ENCODE measurements around the gene NXPH3. TPM values are rescaled to one million over a fixed set of nuclear protein-coding genes. Genes with fewer than 3 reads are reported as not detected.

The NXPH3 gene
- polyA plus RNA-seq, 1 of the 3 experiments (the other 2 are of a cell fraction) = 0.30 TPM

DNA sequence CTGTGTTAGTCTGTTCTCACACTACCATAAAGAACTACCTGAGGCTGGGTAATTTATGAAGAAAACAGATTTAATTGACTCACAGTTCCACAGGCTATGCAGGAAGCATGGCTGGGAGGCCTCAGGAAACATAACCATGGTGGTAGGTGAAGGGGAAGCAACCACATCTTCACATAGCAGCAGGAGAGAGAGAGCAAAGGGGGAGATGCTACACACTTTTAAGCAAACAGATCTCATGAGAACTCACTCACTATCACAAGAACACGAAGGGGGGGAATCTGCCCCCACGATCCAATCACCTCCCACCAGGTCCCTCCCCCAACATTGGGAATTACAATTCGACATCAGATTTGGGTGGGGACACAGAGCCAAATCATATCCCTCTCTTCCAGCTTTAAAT is 31.8 kb upstream of the NXPH3 start:
- Histone ChIP-seq H3K36me3 (replicated peaks in 1 of 2; ENCODE audit: control insufficient read depth in 1 of 2, insufficient read depth in 2 of 2, low read length in 1 of 2) (no peaks in the 10 kb centered on the region), H3K4me3 (ENCODE audit: low read depth in 2 of 2, low read length in 1 of 2) (no peak overlapping the region), H3F3A (replicated peaks; ENCODE audit: insufficient read depth) (no peaks in the 10 kb centered on the region), H4K20me1 (ENCODE audit: insufficient read depth) (no peaks in the 10 kb centered on the region), H3K27ac (ENCODE audit: low read depth in 2 of 2, low read length in 1 of 2) (no peak overlapping the region), H3K79me2 (ENCODE audit: insufficient read depth) (no peaks in the 10 kb centered on the region), H3K27me3 (ENCODE audit: insufficient read depth) (peaks cover 25% of the 10 kb centered on the region), H3K9me3 (no peaks in the 10 kb centered on the region), H3K4me2 (no peak overlapping the region), H3K4me1 (ENCODE audit: control insufficient read depth in 1 of 2, insufficient read depth in 2 of 2, low read depth in 1 of 2, low read length in 1 of 2) (peaks cover 0 to 30% of the 10 kb centered on the region in 2 experiments; a peak in 1 of 4 replicates), H3K9ac (no peak overlapping the region), H3K9me2 (no peaks in the 10 kb centered on the region), H2AFZ (ENCODE audit: low read depth) (no peak overlapping the region)
- no peak for DNase-seq
- 40% methylated on average over 3 of the region's 3 CpGs for WGBS (ENCODE audit: low lambda C conversion rate)
- CTCF ChIA-PET = interaction anchor here (0.6 to 17.1 kb wide), 9 partner anchors 13 to 151 kb away, joined by 3 to 499 read pairs (median 5); partner anchors contain the start of gene NGFR
- POLR2A ChIA-PET = no interaction called here
- no peak for TF ChIP-seq NRF1 (IDR thresholded peaks at IDR 0.05; ENCODE audit: low read depth, low read length)
- TF ChIP-seq EZH2phosphoT487 (IDR thresholded peaks at IDR 0.05; ENCODE audit: borderline replicate concordance, low read depth) = no peak
- no peak for TF ChIP-seq GATA2 (CRISPR knock-in tag; IDR thresholded peaks at IDR 0.05)
- no peak for TF ChIP-seq RFX5 (IDR thresholded peaks at IDR 0.05; ENCODE audit: low read length)
- no peak for TF ChIP-seq IRF3 (IDR thresholded peaks at IDR 0.05; ENCODE audit: low read depth, low read length)
- TF ChIP-seq USF2 (IDR thresholded peaks at IDR 0.05; ENCODE audit: borderline replicate concordance, low read depth, low read length) = no peak

DNA sequence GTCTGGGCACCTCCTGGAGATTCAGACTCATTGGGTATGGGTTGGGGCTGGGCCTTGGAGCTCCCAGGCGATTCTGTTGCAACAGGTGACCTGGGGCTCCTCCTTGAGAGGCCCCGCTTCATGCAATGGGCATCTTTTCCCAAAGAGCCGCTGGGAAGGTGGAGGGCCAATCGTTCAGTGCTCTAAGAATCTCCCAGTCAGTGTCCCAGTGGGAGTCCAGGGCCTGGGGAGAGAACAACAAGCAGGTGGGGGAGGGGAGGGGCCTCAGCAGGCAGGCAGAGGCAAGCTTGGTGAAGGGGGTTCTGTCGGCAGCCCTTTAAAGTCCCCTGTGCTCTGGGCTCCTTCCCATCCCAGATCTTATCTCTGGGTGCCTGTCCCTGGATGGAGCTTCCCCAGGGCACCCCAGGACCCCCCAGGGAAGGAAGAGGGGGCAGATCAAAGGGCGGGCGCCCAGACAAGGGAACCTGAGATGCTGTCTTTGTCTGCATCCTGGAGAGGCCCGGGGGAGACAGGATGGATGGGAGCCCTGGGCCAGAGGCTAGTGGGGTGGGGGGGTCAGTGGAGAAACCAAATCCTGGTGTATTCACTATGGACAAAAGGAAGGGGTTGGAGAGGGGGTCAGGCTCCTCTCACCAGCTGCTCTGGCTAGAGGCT is 30.5 kb upstream of the NXPH3 start:
- Histone ChIP-seq H3K4me3 (ENCODE audit: low read depth in 2 of 2, low read length in 1 of 2) (no peak overlapping the region), H2AFZ (ENCODE audit: low read depth) (no peak overlapping the region), H3K4me2 (no peak overlapping the region), H3K27ac (ENCODE audit: low read depth in 2 of 2, low read length in 1 of 2) (no peak overlapping the region), H3K27me3 (ENCODE audit: insufficient read depth) (peaks cover 25% of the 10 kb centered on the region), H3K9me3 (no peaks in the 10 kb centered on the region), H3K9ac (no peak overlapping the region), H3K9me2 (no peaks in the 10 kb centered on the region), H3K4me1 (ENCODE audit: control insufficient read depth in 1 of 2, insufficient read depth in 2 of 2, low read depth in 1 of 2, low read length in 1 of 2) (peaks cover 0 to 37% of the 10 kb centered on the region in 2 experiments; a peak in 1 of 4 replicates), H3K79me2 (ENCODE audit: insufficient read depth) (no peaks in the 10 kb centered on the region), H4K20me1 (ENCODE audit: insufficient read depth) (no peaks in the 10 kb centered on the region), H3K36me3 (replicated peaks in 1 of 2; ENCODE audit: control insufficient read depth in 1 of 2, insufficient read depth in 2 of 2, low read length in 1 of 2) (no peaks in the 10 kb centered on the region), H3F3A (replicated peaks; ENCODE audit: insufficient read depth) (no peaks in the 10 kb centered on the region)
- DNase-seq = peak; percentile 46
- TF ChIP-seq, protein P1, sequence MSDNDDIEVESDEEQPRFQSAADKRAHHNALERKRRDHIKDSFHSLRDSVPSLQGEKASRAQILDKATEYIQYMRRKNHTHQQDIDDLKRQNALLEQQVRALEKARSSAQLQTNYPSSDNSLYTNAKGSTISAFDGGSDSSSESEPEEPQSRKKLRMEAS (IDR thresholded peaks at IDR 0.05; ENCODE audit: low read depth) = no peak
- TF ChIP-seq EP300 (IDR thresholded peaks at IDR 0.05; ENCODE audit: borderline replicate concordance in 1 of 2, low read depth in 1 of 2, low read length in 1 of 2) (no peak), GATA2 (CRISPR knock-in tag; IDR thresholded peaks at IDR 0.05) (0 out of 2 replicates have a peak, but pooled peaks have one; percentile 11)
- ChIA-PET CTCF (interaction anchor here (0.7 to 17.1 kb wide), 12 partner anchors 11 to 456 kb away, joined by 3 to 499 read pairs (median 4); partner anchors contain the start of gene NGFR), POLR2A (no interaction called here)
- WGBS (ENCODE audit: low lambda C conversion rate) = 68% methylated on average over 8 of the region's 8 CpGs

Data from SK-N-SH (cell line).